A204.1 (cell line): ENCODE results near the gene F2RL2.

Experiments
- FAIRE-seq: peaks from 2 replicates; lab custom pipeline; 2012; peaks lifted over from hg19 to GRCh38; lab: Jason Lieb, UNC

Gene F2RL2, protein sequence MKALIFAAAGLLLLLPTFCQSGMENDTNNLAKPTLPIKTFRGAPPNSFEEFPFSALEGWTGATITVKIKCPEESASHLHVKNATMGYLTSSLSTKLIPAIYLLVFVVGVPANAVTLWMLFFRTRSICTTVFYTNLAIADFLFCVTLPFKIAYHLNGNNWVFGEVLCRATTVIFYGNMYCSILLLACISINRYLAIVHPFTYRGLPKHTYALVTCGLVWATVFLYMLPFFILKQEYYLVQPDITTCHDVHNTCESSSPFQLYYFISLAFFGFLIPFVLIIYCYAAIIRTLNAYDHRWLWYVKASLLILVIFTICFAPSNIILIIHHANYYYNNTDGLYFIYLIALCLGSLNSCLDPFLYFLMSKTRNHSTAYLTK

GRCh38 chr5:76622973-76623596 is at the start of gene F2RL2:
Gene F2RL2 (minus strand): TSS chr5:76623403. CDS start chr5:76623230, 173 bp downstream.
- no peak for FAIRE-seq

DNA sequence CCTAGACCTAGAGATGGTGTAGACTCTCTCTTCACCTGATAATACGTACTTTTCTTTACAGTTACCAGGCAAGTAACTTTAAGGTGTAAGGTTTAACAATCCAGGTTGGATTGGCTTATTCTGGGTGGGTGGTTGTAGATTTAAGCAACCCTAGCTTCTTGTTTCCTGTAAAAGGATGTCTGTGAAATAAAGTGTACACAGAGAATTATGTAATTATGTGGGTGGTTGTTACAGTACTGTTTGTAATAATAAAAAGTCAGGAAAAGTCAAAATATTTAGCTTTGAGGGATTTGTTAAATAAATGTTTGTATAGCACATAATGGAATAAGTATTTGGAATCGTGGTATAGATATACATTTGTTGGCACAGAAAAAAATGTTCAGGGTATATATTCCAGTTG is 49.0 kb upstream of the F2RL2 start:
- no peak for FAIRE-seq

DNA sequence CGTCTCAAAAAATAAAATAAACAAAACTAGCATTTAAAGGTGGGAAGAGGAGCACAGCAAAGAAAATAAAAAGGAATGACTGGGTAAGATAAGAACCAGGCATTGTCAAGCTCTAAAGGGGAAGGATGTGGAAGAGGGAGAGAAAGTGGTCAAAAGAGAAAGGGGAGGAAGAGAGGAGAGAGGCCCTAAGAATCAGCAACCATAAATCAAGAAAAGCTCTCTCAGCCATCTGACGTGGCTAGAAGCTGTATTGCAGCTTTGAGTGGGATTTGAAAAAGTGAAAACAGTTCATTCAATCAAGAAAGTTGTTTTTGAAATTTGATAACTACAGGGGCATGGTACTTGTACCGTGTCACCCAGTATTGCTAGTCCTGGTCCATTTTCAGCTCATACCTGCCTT is 47.3 kb upstream of the F2RL2 start:
- FAIRE-seq, result no peak

DNA sequence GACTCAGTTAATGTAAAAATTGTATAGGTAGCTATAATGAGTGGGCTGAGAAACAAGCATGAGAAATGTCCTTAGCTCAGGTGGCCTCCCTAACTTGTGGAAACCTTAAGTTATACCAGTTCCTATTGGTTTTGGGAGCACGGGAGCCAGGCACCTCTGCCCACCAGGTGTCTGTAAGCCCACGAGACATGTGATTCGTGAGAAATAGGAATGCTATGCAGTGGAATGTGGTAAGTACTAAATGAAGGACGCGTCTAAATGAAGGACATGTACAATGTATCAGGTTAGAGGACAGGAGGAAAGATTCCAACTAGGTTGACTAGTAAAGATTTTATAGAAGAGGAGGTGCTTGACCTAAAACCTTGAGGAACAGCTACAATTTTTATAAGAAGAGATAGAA is 46.0 kb upstream of the F2RL2 start:
- no peak for FAIRE-seq

DNA sequence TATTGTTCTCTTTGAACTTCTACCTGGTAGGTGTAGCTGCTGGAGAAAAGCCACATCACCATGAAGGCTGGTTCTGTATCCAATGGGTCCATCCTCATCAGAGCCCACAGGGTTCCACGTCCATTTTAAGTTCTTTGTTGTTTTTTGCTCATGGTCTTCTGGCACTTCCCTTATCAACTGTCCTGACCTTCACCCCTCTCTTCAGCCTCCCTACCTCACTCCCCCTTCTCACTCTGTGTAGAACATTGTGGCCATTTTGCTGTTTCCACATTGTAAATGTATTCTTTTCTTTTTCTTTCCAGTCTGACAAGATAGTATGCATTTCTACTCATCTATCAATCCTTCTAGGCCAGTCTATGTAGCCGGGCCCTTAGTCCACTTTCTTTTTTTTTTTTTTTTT is 44.3 kb upstream of the F2RL2 start:
- no peak for FAIRE-seq

DNA sequence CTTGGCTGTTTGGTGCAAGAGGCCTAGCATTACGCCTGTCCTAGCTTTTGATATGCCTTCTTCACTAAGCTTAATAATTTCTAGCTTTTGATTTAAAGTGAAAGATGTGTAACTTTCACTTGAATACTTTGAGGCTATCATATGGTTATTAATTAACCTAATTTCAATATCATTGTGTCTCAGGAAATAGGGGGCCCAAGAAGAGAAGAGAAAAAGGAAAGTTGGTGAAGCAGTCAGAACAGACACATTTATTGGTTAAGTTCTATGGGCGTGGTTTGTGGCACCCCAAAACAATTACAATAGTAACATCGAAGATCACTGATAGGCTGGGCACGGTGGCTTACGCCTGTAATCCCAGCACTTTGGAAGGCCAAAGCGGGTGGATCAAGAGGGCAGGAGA is 40.9 kb upstream of the F2RL2 start:
- no peak for FAIRE-seq

DNA sequence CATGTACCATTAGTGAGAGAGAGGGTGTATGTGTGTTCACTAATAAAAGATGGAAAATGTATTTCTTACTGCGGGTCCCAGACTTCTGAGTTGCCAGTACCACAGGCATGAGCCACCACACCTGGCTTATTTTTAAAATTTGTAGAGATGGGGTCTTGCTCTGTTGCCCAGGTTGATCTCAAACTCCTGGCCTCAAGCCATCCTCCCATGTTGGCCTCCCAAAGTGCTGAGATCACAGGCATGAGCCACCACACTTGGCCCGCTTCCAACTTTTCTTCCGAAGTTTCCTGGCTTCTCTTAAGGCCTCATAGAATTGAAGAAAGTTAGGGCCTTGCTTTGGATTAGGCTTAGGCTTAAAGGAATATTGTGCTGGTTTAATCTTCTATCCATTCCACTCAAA is 40.4 kb upstream of the F2RL2 start:
- no peak for FAIRE-seq

DNA sequence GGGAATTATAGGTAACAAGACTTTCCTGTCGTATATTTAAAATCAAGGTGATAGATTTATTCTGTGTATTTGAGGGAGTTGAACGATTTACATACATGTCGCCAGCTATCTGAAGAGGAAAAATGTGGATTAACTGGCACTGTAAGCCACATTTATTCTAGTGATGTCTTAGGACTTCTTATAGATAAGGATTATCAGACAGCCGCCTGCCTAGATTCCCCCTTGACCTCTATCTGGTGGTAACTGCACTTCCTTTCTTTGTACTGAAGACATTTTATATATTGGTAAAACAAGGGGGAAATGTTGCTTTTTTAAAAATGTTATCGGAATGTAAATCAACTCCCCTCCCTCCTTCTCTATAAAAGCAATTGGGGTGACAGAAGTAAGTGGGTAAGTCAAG is 39.3 kb upstream of the F2RL2 start:
- no peak for FAIRE-seq

DNA sequence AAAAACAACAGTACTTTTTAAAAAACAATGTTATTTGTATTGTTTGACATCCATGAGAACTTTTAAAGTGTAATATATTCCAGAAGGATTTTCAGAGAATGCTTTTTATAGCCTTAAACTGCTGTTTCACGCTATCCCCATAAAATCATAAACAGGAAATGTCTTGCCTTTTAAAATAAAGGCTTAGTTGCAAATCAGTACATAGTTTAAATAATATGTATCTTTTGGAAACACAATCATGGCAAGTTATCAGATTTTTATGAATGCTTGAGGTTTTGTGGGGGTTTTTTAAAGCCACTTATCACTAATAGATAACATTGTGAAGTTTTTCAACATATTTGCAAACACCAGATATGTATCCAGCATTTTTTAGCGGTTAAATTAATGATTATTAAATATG is 37.2 kb upstream of the F2RL2 start:
- FAIRE-seq, result peak; percentile 23

DNA sequence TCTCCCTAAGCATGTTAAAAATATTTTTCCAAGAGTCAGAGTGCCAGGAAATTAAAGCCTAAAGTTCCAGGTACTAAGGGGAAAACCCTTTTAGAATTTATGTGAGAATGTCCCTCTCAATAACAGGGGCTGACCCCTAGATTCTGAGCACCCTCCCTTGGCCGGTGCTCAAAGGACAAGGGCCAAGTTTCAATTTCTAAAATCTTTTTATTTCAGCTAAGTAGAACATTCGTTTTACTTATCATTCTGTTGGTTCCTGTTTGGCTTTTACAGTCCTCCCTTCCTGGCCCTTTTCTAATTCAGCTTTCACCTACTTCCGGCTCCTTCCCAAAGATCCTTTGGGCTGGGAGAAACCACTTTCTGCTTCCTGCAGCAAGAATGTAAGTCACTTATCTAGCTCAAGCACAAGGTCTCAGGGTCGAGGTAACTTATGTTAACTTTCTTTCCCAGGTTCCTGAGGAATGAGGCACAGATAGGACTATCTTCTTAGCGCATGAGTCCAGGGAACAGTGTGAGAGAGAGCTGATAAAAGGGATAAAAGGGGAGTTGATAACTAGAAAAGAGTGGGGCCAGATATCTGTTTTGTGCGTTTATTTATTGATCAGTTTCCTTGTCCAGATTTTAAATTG is 34.6 kb upstream of the F2RL2 start:
- FAIRE-seq, result no peak

GRCh38 chr5:76657091-76657490 is 33.9 kb upstream of the F2RL2 start:
- no peak for FAIRE-seq

- no peak for FAIRE-seq
Measured at GRCh38 chr5:76652809-76653414, 29.7 kb upstream of the F2RL2 start.

DNA sequence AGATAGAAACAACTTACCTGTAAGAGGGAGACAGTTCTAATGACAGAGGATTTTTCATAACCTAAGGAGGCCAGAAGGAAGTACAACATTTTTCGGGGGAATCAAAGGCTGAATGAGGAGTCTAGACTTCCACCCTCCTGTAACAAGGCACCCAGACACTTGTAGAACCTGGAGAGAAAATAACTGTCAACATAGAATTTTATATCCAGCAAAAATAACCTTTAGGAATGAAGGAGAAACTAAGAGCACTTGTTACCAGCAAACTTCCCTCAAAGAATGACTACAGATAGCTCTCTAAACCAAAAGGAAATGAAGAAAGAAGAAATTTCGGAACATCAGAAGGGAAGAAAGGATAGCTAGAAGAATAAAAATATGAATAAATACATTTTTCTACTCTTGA is 25.9 kb upstream of the F2RL2 start:
- FAIRE-seq, result no peak

- no peak for FAIRE-seq
Measured at GRCh38 chr5:76643371-76643770, 20.2 kb upstream of the F2RL2 start.

DNA sequence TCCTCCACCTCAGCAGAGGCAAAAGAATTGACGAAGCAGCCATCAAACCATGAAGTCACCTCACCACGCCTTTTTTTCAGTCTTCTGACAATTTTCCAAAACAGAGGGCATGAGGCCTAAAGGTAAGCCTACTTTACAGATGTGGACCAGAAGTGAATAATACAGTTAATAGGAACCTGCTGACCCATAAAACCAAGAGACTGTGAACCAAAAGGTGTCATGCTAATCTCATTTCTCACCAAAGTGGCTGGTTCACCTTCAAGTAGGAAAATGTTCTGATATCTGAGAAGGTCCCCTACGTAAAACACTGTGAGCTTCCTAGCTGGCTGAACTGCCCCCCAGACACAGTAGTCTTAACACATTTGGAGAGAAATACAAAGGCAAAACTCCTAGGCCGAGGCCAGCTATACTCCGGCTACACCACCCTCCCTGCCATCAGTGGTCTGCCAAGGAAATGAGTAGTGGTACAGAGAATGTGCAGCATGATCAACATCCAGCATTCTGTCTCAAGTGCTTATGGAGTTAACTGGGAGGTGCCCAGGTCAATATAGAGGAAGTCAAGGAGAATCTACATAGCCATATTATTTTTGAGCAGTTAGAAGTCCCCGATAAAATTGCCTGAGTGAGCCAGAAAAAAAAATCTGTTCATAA is 19.3 kb upstream of the F2RL2 start:
- FAIRE-seq, result no peak

DNA sequence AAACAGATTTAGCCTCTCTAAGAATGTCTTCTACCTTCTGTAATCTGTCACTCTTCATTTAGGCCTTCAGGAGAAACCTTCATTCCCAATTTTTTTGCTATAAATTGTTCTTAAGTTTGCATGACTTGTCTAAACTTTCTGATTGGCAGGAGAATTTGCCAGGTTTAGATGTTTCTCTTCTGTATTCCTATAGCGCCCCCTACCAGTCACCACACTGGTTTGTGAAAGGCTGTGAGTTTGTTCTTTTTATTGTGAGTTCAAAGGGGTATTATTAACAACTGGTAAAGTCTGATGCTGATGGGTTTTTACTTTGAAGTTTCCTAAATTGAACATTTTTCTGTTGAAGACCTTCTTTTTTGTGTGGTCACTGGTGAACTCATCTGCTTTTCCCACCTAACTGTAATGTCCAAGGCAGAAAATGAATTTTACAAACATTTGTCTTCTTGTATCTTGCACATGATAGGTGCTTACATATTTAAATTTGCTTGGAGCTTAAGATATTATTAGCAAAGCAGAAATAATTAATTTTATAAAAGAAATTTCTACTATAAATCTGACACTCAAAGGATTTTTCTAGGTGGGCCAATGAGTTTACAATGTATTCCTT is 18.4 kb upstream of the F2RL2 start:
- FAIRE-seq, result peak; percentile 74

- FAIRE-seq, result no peak
Measured at GRCh38 chr5:76638479-76638878, 15.3 kb upstream of the F2RL2 start.

GRCh38 chr5:76637490-76637889 is 14.3 kb upstream of the F2RL2 start:
- no peak for FAIRE-seq

- no peak for FAIRE-seq
Measured at GRCh38 chr5:76634661-76635060, 11.5 kb upstream of the F2RL2 start.

GRCh38 chr5:76626738-76627137 is 3.5 kb upstream of the F2RL2 start:
- no peak for FAIRE-seq

- FAIRE-seq, result no peak
Measured at GRCh38 chr5:76625087-76625815, 2.0 kb upstream of the F2RL2 start.

GRCh38 chr5:76622076-76622475 is 1.1 kb downstream of the F2RL2 start:
- FAIRE-seq, result no peak
